H1 (cell line): ENCODE results near the gene CYP2J2. TPM values are rescaled to one million over a fixed set of nuclear protein-coding genes. Genes with fewer than 3 reads are reported as not detected.

ENCODE experiments used
- CTCF ChIA-PET: fragments of 300-600 bp; sonication (Branson Sonifier 250); formaldehyde crosslinking; loops from one replicate; lab custom pipeline; 2021; ENCODE audit not compliant: partially characterized antibody; lab: Charles Lee
- POLR2A ChIA-PET: fragments of 300-600 bp; sonication (Branson Sonifier 250); formaldehyde crosslinking; loops from one replicate; lab custom pipeline; 2021; ENCODE audit warnings: inconsistent platforms; ENCODE audit not compliant: partially characterized antibody; lab: Charles Lee
- DNase-seq, 2 experiments: peaks; one replicate each; pipeline versions ENCODE4 v3.0.0 to v3.0.0-alpha.2; 2010 to 2022; ENCODE audit warnings: low spot score in 2 of 2, low read depth in 1 of 2, mixed read lengths in 1 of 2
- FAIRE-seq: peaks from 2 replicates; lab custom pipeline; 2011; peaks lifted over from hg19 to GRCh38; lab: Jason Lieb, UNC
- H2AFZ ChIP-seq: 2 replicates; pipeline ENCODE4 v1.8.1; 2012; ENCODE audit warnings: low read length, inconsistent platforms
- H2AK5ac ChIP-seq: 2 replicates; pipeline ENCODE4 v1.6.1; 2013; ENCODE audit warnings: low read depth, low read length
- H2BK120ac ChIP-seq: replicated peaks from 2 replicates; pipeline ENCODE3; 2013; ENCODE audit warnings: low read depth, low read length, inconsistent platforms
- H2BK12ac ChIP-seq: 2 replicates; pipeline ENCODE4 v1.6.1; 2013; ENCODE audit warnings: low read depth, low read length
- H2BK15ac ChIP-seq: 2 replicates; pipeline ENCODE4 v1.6.1; 2013; ENCODE audit warnings: low read length
- H2BK20ac ChIP-seq: 2 replicates; pipeline ENCODE4 v1.6.1; 2013; ENCODE audit warnings: low read length
- H2BK5ac ChIP-seq: 2 replicates; pipeline ENCODE4 v1.6.1; 2013; ENCODE audit warnings: low read depth, low read length
- H3K14ac ChIP-seq: 2 replicates; pipeline ENCODE4 v1.6.1; 2013; ENCODE audit warnings: inconsistent platforms; ENCODE audit not compliant: insufficient read length
- H3K18ac ChIP-seq: 2 replicates; pipeline ENCODE4 v1.6.1; 2013; ENCODE audit warnings: low read length; ENCODE audit errors: extremely low read depth
- H3K23ac ChIP-seq: 2 replicates; pipeline ENCODE4 v1.6.1; 2013; ENCODE audit warnings: inconsistent platforms; ENCODE audit not compliant: insufficient read length
- H3K23me2 ChIP-seq: 2 replicates; pipeline ENCODE4 v1.6.1; 2013; ENCODE audit warnings: low read depth, low read length
- H3K27ac ChIP-seq: 2 replicates; pipeline ENCODE4 v1.6.1; 2011; ENCODE audit warnings: low read depth, low read length, inconsistent platforms
- H3K27me3 ChIP-seq, 4 experiments: replicated peaks in 1 of 4; 1 replicate in 1 of 4; 2 replicates in 3 of 4; pipeline versions ENCODE4 v1.6.1 to v1.8.1; 2011 to 2013; ENCODE audit warnings: low read length in 3 of 4, mild to moderate bottlenecking in 3 of 4, inconsistent platforms in 2 of 4, mixed read lengths in 2 of 4, moderate library complexity in 1 of 4; ENCODE audit not compliant: control insufficient read depth in 3 of 4, insufficient read depth in 3 of 4; ENCODE audit errors: extremely low read depth in 1 of 4
- H3K36me3 ChIP-seq, 4 experiments: 2 replicates each; pipeline versions ENCODE4 v1.6.1 to v1.8.1; 2011 to 2013; ENCODE audit warnings: mild to moderate bottlenecking in 4 of 4, low read length in 3 of 4, moderate library complexity in 2 of 4, control low read depth in 1 of 4, inconsistent platforms in 1 of 4; ENCODE audit not compliant: insufficient read depth in 4 of 4, control insufficient read depth in 2 of 4
- H3K4ac ChIP-seq: replicated peaks from 2 replicates; pipeline ENCODE3; 2013; ENCODE audit warnings: low read length, low read depth, mixed read lengths, inconsistent platforms; ENCODE audit not compliant: insufficient read length
- H3K4me1 ChIP-seq, 4 experiments: replicated peaks in 1 of 4; 1 replicate in 1 of 4; 2 replicates in 3 of 4; pipeline versions ENCODE4 v1.6.1 to v1.8.1; 2011 to 2013; ENCODE audit warnings: low read length in 3 of 4, inconsistent platforms in 2 of 4, mixed read lengths in 1 of 4; ENCODE audit not compliant: insufficient read depth in 4 of 4, control insufficient read depth in 3 of 4
- H3K4me2 ChIP-seq, 2 experiments: 2 replicates each; pipeline versions ENCODE4 v1.6.1 to v1.8.1; 2011 to 2013; ENCODE audit warnings: low read depth in 2 of 2, low read length in 2 of 2, control low read depth in 1 of 2, inconsistent platforms in 1 of 2, mild to moderate bottlenecking in 1 of 2; ENCODE audit not compliant: insufficient read depth in 1 of 2
- H3K4me3 ChIP-seq, 4 experiments: fragments of 200-600, 300-600 bp in 1 of 4; sonication (generic), shearing (Covaris generic), sonication (Bioruptor Twin) in 1 of 4; 2 replicates each; pipeline versions ENCODE4 v1.5.1 to v1.8.1; 2011 to 2016; ENCODE audit warnings: low read length in 4 of 4, low read depth in 3 of 4, control low read depth in 2 of 4, inconsistent platforms in 2 of 4, mild to moderate bottlenecking in 2 of 4, mixed read lengths in 1 of 4, moderate library complexity in 1 of 4; ENCODE audit not compliant: insufficient read depth in 2 of 4; ENCODE audit errors: extremely low read depth in 1 of 4
- H3K56ac ChIP-seq: replicated peaks from 2 replicates; pipeline ENCODE3; 2013; ENCODE audit warnings: low read depth, mild to moderate bottlenecking, mixed read lengths, low read length, inconsistent platforms; ENCODE audit not compliant: insufficient read length
- H3K79me1 ChIP-seq: 2 replicates; pipeline ENCODE4 v1.6.1; 2013; ENCODE audit warnings: low read depth, low read length, control low read depth
- H3K79me2 ChIP-seq, 2 experiments: 2 replicates each; pipeline versions ENCODE4 v1.6.1 to v1.8.1; 2012 to 2013; ENCODE audit warnings: low read length in 2 of 2, mild to moderate bottlenecking in 2 of 2, inconsistent platforms in 1 of 2; ENCODE audit not compliant: insufficient read depth in 2 of 2, control insufficient read depth in 1 of 2
- H3K9ac ChIP-seq, 4 experiments: replicated peaks in 1 of 4; 1 replicate in 1 of 4; 2 replicates in 3 of 4; pipeline versions ENCODE4 v1.6.1 to v1.8.1; 2011 to 2013; ENCODE audit warnings: low read depth in 3 of 4, low read length in 3 of 4, control low read depth in 2 of 4, mild to moderate bottlenecking in 2 of 4, moderate library complexity in 2 of 4, inconsistent platforms in 1 of 4; ENCODE audit errors: extremely low read depth in 1 of 4
- H3K9me3 ChIP-seq, 2 experiments: 2 replicates each; pipeline versions ENCODE4 v1.6.1 to v1.8.1; 2012 to 2013; ENCODE audit warnings: mild to moderate bottlenecking in 2 of 2, moderate library complexity in 2 of 2, control low read depth in 1 of 2, inconsistent platforms in 1 of 2, low read depth in 1 of 2, low read length in 1 of 2, mixed read lengths in 1 of 2; ENCODE audit not compliant: insufficient read depth in 2 of 2
- H4K20me1 ChIP-seq, 2 experiments: replicated peaks in 1 of 2; 2 replicates each; pipeline versions ENCODE3 to v1.8.1; 2011 to 2013; ENCODE audit warnings: inconsistent platforms in 2 of 2, low read length in 2 of 2, mild to moderate bottlenecking in 1 of 2; ENCODE audit not compliant: insufficient read depth in 2 of 2, control insufficient read depth in 1 of 2
- H4K5ac ChIP-seq: 2 replicates; pipeline ENCODE4 v1.6.1; 2013; ENCODE audit warnings: low read length, low read depth, mixed read lengths, inconsistent platforms; ENCODE audit not compliant: insufficient read length
- H4K8ac ChIP-seq: 2 replicates; pipeline ENCODE4 v1.8.0; 2013; ENCODE audit warnings: mild to moderate bottlenecking, moderate library complexity, low read length, inconsistent platforms; ENCODE audit not compliant: insufficient read depth; ENCODE audit errors: extremely low read depth
- H4K91ac ChIP-seq: replicated peaks from 2 replicates; pipeline ENCODE3; 2013; ENCODE audit warnings: low read length, mixed read lengths, inconsistent platforms; ENCODE audit not compliant: insufficient read length
- CTBP2 ChIP-seq: IDR thresholded peaks from 2 replicates; pipeline ENCODE4 v1.7.0; 2011; ENCODE audit warnings: borderline replicate concordance, mild to moderate bottlenecking, moderate library complexity, mixed read lengths, low read length; ENCODE audit not compliant: insufficient read depth, insufficient read length
- FOSL1 ChIP-seq: IDR thresholded peaks from 2 replicates; pipeline ENCODE4 v1.6.1; 2011; ENCODE audit warnings: mild to moderate bottlenecking, low read depth, low read length, moderate library complexity; ENCODE audit not compliant: insufficient read depth
- GTF2F1 ChIP-seq: IDR thresholded peaks from 2 replicates; pipeline ENCODE4 v1.6.1; 2012; ENCODE audit warnings: low read depth, low read length, improper control_type of control experiment, borderline replicate concordance
- JUN ChIP-seq: IDR thresholded peaks from 2 replicates; pipeline ENCODE4 v1.6.1; 2011; ENCODE audit warnings: low read depth, mild to moderate bottlenecking, improper control_type of control experiment, low read length
- KDM1A ChIP-seq: fragments of 200-600, 300-600 bp; sonication (generic); IDR thresholded peaks from 2 replicates; pipeline ENCODE4 v1.7.1; 2016; ENCODE audit warnings: mild to moderate bottlenecking, low read length, borderline replicate concordance
- MAFK ChIP-seq: IDR thresholded peaks from 2 replicates; pipeline ENCODE4 v1.6.1; 2012; ENCODE audit warnings: low read depth, mild to moderate bottlenecking, improper control_type of control experiment, low read length
- PHF8 ChIP-seq: fragments of 200-600 bp; sonication (generic); conservative IDR thresholded peaks from 2 replicates; pipeline ENCODE4 v1.7.1; 2012; ENCODE audit warnings: low read depth, mild to moderate bottlenecking, inconsistent platforms, low read length, moderate library complexity
- POU5F1 ChIP-seq: IDR thresholded peaks from 2 replicates; pipeline ENCODE4 v1.6.1; 2011; ENCODE audit warnings: low read depth, mild to moderate bottlenecking, low read length, moderate library complexity
- RAD21 ChIP-seq, 2 experiments: IDR thresholded peaks in 1 of 2; conservative IDR thresholded peaks in 1 of 2; 2 replicates each; pipeline ENCODE4 v1.6.1; 2011; ENCODE audit warnings: low read depth in 2 of 2, low read length in 2 of 2, improper control_type of control experiment in 1 of 2, inconsistent platforms in 1 of 2, mild to moderate bottlenecking in 1 of 2, moderate library complexity in 1 of 2
- SIRT6 ChIP-seq: IDR thresholded peaks from one replicate; pipeline ENCODE4 v1.7.1; 2012; ENCODE audit warnings: low read length, inconsistent platforms
- SIX5 ChIP-seq: IDR thresholded peaks from 2 replicates; pipeline ENCODE4 v1.6.1; 2011; ENCODE audit warnings: mild to moderate bottlenecking, low read depth, low read length
- TBP ChIP-seq: IDR thresholded peaks from 2 replicates; pipeline ENCODE4 v1.6.1; 2011; ENCODE audit warnings: low read depth, low read length, improper control_type of control experiment
- ZNF274 ChIP-seq: IDR thresholded peaks from 2 replicates; pipeline ENCODE4 v1.7.0; 2012; ENCODE audit warnings: low read length, borderline replicate concordance; ENCODE audit errors: extremely low read depth
- WGBS, 2 experiments: shearing (Covaris generic) in 1 of 2; methylation state at CpG; one replicate each; pipeline versions ENCODE4 v1.1.6 to v1.1.7; 2013 to 2015; ENCODE audit warnings: low lambda C conversion rate in 2 of 2, mixed read lengths in 2 of 2, inconsistent platforms in 1 of 2, low coverage in 1 of 2, missing lambda C conversion rate in 1 of 2; ENCODE audit not compliant: insufficient replicate concordance in 2 of 2, insufficient coverage in 1 of 2, insufficient read length in 1 of 2; ENCODE audit errors: extremely low coverage in 1 of 2, missing lambda C conversion rate in 1 of 2; 5-methylcytosine and 5-hydroxymethylcytosine counted together
- polyA plus RNA-seq, 7 experiments: library from polyadenylated mRNA; depleted of rRNA in 3 of 7; stranded (reverse) in 5 of 7; unstranded in 2 of 7; fragments of >200 nt in 5 of 7; fragments of 200-250 nt in 2 of 7; gene quantifications; 1 replicate in 5 of 7; 2 replicates in 1 of 7; 4 replicates in 1 of 7; pipeline versions ENCODE4 v1.2.1 to v1.2.3, GENCODE V29; 2011 to 2013; ENCODE audit warnings: missing spikeins in 2 of 7, mixed read lengths in 2 of 7
- total RNA-seq: library from RNA; stranded (reverse); fragmentation: NEBNext Ultra II Directional; extraction: Animal tissue kit (Norgen Biotek cat#: 25700); gene quantifications from 2 replicates; pipeline ENCODE4 v1.2.1, GENCODE V29; 2021
- TF ChIP-seq, protein P1 (sequence below): IDR thresholded peaks from 2 replicates; pipeline ENCODE4 v1.6.1; 2011; ENCODE audit warnings: low read depth, mild to moderate bottlenecking, low read length; ENCODE audit not compliant: insufficient read depth

The CYP2J2 gene
- total and polyA plus RNA-seq, 2 of the 8 experiments (the other 6 are each of a cell fraction or from before 2014, with no cell fraction given) = 0.59 to 2.1 TPM

GRCh38 chr1:59917785-59918180, 8.8 kb downstream of the CYP2J2 start:
- Histone ChIP-seq H4K5ac (no peak overlapping the region), H2BK120ac (no peak overlapping the region), H3K4me2 (no peak overlapping the region), H3K4ac (no peak overlapping the region), H3K9ac (no peak overlapping the region), H2BK12ac (no peak overlapping the region), H2AFZ (no peak overlapping the region), H3K27ac (no peak overlapping the region), H3K79me2 (no peaks in the 10 kb centered on the region), H3K18ac (no peak overlapping the region), H2BK20ac (no peak overlapping the region), H2BK5ac (no peak overlapping the region), H3K14ac (no peak overlapping the region), H3K9me3 (no peaks in the 10 kb centered on the region), H2BK15ac (no peak overlapping the region), H3K23ac (no peak overlapping the region), H3K23me2 (peaks cover 2% of the 10 kb centered on the region; the same call in 1 of the 2 replicates), H3K56ac (no peak overlapping the region), H3K4me3 (no peak overlapping the region), H3K79me1 (no peaks in the 10 kb centered on the region), H4K91ac (no peak overlapping the region), H3K27me3 (no peaks in the 10 kb centered on the region), H3K36me3 (no peaks in the 10 kb centered on the region), H4K8ac (no peak overlapping the region), H4K20me1 (no peaks in the 10 kb centered on the region), H3K4me1 (no peaks in the 10 kb centered on the region), H2AK5ac (no peak overlapping the region)
- ChIA-PET CTCF (interaction anchor here (1.0 to 3.2 kb wide), 5 partner anchors 15 to 39 kb away, joined by 4 to 20 read pairs (median 4); no protein-coding TSS in a partner anchor), POLR2A (no interaction called here)
- FAIRE-seq (no peak), DNase-seq (no peak)
- WGBS, 2 experiments = 82% methylated on average over 2 of the region's 2 CpGs; no CpG with 5 or more reads in 1 of the 2 experiments
- no peak for TF ChIP-seq JUN
- TF ChIP-seq MAFK = no peak
- TF ChIP-seq TBP = no peak
- no peak for TF ChIP-seq SIRT6
- TF ChIP-seq FOSL1 = no peak
- no peak for TF ChIP-seq PHF8
- no peak for TF ChIP-seq POU5F1
- TF ChIP-seq, protein P1, sequence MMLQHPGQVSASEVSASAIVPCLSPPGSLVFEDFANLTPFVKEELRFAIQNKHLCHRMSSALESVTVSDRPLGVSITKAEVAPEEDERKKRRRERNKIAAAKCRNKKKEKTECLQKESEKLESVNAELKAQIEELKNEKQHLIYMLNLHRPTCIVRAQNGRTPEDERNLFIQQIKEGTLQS = no peak
- no peak for TF ChIP-seq GTF2F1
- no peak for TF ChIP-seq SIX5
- TF ChIP-seq CTBP2 = no peak
- no peak for TF ChIP-seq RAD21 (IDR thresholded peaks at IDR 0.05 in 1 of 2, conservative IDR thresholded peaks at IDR 0.05 in 1 of 2; ENCODE audit: low read depth in 2 of 2, low read length in 2 of 2)
- TF ChIP-seq ZNF274 = no peak
- TF ChIP-seq KDM1A = no peak
